Fibroblast of skin of left biceps (primary cell): ENCODE results near the gene RABGAP1L.
"Not testable (repeated sequence)": the region's sequence is repeated elsewhere in the genome, so short reads cannot be mapped to it uniquely, and the experiment has no call there.

Source experiments
- DNase-seq, 2 experiments: peaks; one replicate each; pipeline ENCODE4 v3.0.0-alpha.2; 2013; ENCODE audit warnings: low read depth in 2 of 2

RABGAP1L gene

GRCh38 chr1:174428739-174429138 lies 269.4 kb downstream of the RABGAP1L start:
- no peak for DNase-seq

- DNase-seq, result peak; percentile 4 to 5
Observed at GRCh38 chr1:174433451-174433850, 274.1 kb downstream of the RABGAP1L start.

- DNase-seq, result no peak
Observed at GRCh38 chr1:174445351-174445750, 286.0 kb downstream of the RABGAP1L start.

DNA sequence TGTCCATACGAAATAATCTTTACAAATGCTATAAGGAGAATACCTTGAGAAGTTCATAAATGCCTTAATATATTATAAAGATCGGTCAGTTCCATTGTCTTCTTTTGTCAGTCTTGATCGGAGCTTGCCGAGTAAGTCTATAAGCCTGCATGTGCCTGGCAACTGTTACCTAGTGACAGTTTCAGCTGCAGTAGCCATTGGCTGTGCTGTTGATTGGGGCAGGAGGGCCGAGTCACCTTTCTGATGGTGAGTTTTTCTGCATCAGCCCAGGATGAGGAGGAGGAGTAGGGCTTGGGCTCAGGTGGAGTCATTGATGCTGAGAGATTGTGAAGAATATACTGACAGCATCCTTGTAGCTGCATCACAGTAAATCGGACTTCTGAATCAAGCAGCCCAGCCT lies 286.5 kb downstream of the RABGAP1L start:
- DNase-seq, result no peak

DNA sequence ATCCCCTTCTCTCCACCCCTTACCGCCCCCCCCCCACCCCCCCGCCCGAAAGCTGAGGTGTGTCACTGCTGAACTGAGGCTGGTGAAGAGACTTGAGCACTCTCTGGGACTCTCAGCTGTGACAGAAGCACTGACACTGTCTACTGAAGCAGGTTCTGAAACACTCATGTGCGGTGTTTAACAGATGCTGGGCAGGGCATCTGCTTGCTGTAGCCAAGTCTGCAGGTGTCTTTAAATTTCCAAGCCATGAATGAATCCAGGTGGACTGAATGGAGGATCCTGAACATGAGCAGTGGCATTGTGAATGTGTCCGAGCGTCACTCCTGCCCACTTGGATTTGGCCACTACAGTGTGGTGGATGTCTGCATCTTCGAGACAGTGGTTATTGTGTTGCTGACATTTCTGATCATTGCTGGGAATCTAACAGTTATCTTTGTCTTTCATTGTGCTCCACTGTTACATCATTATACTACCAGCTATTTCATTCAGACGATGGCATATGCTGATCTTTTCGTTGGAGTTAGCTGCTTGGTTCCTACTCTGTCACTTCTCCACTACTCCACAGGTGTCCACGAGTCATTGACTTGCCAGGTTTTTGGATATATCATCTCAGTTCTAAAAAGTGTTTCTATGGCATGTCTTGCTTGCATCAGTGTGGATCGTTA lies 288.7 kb downstream of the RABGAP1L start, which contains the start of gene GPR52:
Gene GPR52, plus strand, starts transcription at position 99 of the 665 bp plus-strand sequence. Its CDS starts 148 bp downstream, at position 247.
- no peak for DNase-seq

DNA sequence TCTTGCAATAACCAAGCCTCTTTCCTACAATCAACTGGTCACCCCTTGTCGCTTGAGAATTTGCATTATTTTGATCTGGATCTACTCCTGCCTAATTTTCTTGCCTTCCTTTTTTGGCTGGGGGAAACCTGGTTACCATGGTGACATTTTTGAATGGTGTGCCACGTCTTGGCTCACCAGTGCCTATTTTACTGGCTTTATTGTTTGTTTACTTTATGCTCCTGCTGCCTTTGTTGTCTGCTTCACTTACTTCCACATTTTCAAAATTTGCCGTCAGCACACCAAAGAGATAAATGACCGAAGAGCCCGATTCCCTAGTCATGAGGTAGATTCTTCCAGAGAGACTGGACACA lies 289.2 kb downstream of the RABGAP1L start:
- DNase-seq, result no peak

GRCh38 chr1:174448974-174449373 lies 289.7 kb downstream of the RABGAP1L start:
- DNase-seq, result peak; percentile 4 to 5

- DNase-seq, result no peak
Observed at GRCh38 chr1:174451408-174451807, 292.1 kb downstream of the RABGAP1L start.

DNA sequence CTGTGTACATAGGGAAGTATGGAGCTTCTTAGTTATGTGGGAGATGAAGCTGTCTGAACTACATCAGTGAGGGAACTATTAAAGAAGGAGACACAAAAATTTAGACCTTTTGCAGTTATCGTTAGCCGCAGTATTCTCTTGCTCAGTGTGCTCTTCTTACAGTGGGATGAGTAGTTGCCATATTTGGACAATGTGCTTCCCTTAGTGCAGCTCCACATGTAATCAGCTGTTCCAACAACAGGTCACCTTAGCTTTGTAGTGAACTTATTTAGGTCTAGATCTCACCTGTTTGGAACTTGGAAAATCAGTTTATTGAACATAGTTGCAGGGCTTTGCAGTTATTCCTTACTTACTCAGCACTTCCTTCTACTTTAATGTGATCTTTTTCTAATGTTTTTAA lies 306.5 kb downstream of the RABGAP1L start:
- no peak for DNase-seq

DNA sequence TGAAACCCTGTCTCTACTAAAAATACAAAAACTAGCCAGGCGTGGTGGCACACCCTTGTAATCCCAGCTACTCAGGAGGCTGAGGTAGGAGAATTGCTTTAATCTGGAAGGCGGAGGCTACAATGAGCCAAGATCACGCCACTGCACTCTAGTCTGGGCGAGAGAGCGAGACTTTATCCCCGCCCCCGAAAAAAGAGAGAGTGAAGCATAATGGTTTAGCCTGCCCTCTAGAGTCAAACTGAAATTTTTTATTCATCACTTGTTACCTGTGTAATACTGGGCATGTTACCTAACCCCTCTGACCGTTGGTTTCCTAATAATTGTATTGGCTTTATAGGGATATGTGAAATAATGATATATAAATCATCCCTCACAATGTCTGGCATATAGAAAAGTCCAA lies 307.3 kb downstream of the RABGAP1L start:
- DNase-seq, result no peak

GRCh38 chr1:174469052-174469451 lies 309.7 kb downstream of the RABGAP1L start:
- DNase-seq, result no peak

GRCh38 chr1:174469687-174470086 lies 310.4 kb downstream of the RABGAP1L start:
- no peak for DNase-seq

- DNase-seq, result no peak
Observed at GRCh38 chr1:174479281-174479680, 320.0 kb downstream of the RABGAP1L start.

DNA sequence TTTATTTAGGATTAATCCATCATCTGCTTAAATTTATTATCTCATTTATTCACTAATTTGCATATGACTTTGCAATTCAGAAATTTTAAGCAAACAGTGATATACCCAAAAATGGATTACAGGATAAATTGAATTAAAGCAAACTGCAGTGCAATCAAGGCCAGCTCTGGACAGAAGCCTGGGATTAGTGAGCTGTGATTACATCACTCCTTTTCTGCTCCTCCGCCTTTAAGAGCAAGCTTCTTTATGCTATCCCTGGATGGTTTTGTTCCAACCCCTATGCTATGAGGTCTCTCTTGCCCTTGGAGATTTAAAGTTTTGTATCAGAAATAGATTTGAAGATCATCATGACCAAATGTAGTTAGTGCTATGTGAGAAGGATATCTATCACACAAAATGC lies 321.0 kb downstream of the RABGAP1L start:
- DNase-seq, result no peak

DNA sequence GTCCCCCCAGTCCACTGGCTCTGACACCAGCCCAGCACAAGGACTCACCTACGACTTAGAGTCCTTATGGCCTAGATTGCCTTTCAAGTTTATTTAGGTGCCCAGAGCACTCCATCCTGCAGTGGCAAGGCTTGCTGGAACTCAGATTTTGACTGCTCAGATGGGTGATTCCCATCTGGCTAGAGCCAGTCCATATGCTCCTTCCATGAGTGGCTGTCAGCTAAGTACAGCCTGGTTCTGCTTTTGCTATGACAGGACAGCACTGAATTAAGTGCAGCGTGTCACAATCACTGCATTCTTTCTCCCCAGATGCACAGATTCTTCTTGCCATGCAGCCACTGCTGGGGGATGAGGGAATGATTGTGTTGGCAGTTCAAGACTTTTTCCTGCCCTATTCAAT lies 332.3 kb downstream of the RABGAP1L start:
- DNase-seq, result no peak

DNA sequence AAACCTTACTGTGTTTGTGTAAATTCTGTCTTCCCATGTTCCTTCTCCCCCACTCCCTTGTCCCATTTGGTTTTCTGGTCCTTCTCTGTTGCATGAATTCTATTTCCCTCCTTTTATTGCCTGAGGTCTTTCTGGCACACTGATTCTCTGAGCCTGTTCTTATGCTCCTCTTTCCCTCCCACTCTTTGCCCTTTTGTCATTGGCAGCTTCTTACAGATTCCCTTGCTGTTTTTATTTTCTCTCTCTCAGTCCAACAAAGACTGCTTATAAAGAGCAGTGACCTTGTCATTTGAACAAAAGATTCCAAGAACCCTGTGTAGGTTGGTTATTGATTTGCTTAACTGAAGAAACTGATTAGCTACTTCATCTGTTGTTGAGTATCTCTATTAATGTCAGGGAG lies 338.2 kb downstream of the RABGAP1L start:
- no peak for DNase-seq

GRCh38 chr1:174516755-174517154 lies 357.4 kb downstream of the RABGAP1L start:
- DNase-seq, result not testable (repeated sequence)

DNA sequence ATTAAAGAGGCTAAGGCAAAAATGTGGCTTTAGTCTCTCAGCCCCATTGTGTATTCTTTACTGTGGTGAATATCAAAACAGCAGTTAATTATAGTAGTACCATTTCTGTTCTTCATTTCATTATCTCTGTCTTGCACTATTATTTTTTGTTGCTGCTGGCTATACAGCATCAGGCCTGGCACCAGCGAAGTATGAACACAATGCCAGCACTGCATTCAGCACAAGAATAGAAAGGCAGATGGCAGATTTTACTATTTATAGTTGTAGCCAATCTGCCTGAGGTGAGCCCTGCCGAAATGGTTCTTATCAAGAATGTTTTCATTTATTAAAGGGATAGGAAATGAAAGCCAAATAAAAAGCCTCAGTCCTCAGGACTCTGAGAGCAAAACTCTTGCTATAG lies 360.5 kb downstream of the RABGAP1L start:
- DNase-seq, result no peak

DNA sequence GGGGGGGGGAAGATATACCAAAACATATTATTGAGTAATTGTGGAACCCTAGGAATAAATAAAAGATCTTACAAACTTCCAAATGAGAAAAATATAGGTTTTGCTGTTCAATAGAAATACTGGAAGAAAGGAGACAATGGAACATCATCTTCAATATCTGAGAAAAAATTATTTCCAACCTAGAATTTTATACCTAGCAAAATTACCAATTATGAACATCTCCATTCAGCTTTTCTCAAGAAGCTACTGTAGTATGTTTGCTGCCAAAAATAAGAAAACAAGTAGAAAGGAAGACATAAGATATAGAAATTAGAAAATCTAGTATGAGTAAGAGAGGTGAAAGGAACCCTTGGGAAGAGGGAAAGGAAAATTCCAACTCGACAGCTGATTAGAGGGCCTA lies 372.4 kb downstream of the RABGAP1L start:
- DNase-seq, result no peak

DNA sequence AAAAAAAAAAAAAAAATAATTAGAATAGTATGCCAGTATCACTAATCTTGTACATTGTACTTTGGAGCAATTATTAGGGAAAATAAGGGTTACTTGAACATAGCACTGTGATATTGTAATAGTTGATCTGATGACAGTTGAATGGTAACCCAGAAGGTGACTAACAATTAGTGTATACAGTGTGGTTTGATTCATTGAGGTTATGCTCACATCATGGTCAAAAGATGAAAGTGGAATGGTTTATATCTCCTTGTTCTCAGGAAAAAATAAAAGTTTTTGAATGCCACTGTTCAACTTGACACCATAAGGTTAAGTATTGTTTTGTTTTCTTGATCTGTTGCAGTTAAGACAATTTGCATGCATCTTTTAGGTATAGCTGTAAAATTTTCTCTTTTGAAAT lies 375.5 kb downstream of the RABGAP1L start:
- DNase-seq, result no peak

GRCh38 chr1:174535207-174535606 lies 375.9 kb downstream of the RABGAP1L start:
- DNase-seq, result no peak

DNA sequence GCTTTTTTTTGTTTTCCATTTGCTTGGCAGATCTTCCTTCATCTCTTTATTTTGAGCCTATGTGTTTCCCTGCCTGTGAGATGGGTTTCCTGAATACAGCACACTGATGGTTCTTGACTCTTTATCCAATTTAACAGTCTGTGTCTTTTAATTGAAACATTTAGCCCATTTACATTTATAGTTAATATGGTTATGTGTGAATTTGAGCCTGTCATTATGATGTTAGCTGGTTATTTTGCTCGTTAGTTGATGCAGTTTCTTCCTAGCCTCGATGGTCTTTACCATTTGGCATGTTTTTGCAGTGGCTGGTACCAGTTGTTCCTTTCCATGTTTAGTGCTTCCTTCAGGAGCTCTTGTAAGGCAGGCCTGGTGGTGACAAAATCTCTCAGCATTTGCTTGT lies 384.1 kb downstream of the RABGAP1L start:
- DNase-seq, result not testable (repeated sequence)

GRCh38 chr1:174550296-174550695 lies 391.0 kb downstream of the RABGAP1L start:
- no peak for DNase-seq

GRCh38 chr1:174556392-174556791 lies 397.1 kb downstream of the RABGAP1L start:
- DNase-seq, result no peak
